ENCODE results near the gene PM20D1. TPM values are rescaled to one million over a fixed set of nuclear protein-coding genes. Genes with fewer than 3 reads are reported as not detected.
"Not testable (repeated sequence)": the region's sequence is repeated elsewhere in the genome, so short reads cannot be mapped to it uniquely, and the experiment has no call there.

The PM20D1 gene
- total and polyA plus RNA-seq, 7 donors = 0.05 to 0.32 (median 0.23) TPM; not detected in 2

DNA sequence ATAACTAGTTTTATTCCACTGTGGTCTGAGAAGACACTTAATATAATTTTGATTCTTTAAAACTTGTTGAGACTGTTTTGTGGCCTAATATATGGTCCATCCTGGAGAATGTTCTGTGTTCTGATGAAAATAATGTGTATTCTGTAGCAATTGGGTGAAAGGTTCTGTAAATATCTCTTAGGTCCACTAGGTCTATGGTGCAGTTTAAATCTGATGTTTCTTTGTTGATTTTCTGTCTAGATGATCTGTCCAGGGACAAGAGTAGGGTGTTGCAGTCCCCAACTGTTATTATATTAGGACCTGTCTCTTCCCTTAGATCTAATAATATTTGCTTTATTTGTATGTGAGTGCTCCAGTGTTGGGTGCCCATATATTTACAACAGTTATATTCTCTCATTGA is 33.9 kb upstream of the PM20D1 start:
- Histone ChIP-seq H3K36me3 (ENCODE audit: insufficient read depth in 1 of 2, low read depth in 1 of 2) (no peaks in the 10 kb centered on the region), H3K4me3 (no peak overlapping the region), H3K27me3 (ENCODE audit: insufficient read depth in 3 of 3, low read length in 2 of 3) (no peaks in the 10 kb centered on the region), H3K9me3 (peaks cover 3% of the 10 kb centered on the region), H3K4me1 (no peaks in the 10 kb centered on the region), H3K27ac (no peak overlapping the region)
- DNase-seq (no peak), ATAC-seq (no peak)
- intact Hi-C loops (cut with DNase I) = no loop called here
- TF ChIP-seq, protein P1, sequence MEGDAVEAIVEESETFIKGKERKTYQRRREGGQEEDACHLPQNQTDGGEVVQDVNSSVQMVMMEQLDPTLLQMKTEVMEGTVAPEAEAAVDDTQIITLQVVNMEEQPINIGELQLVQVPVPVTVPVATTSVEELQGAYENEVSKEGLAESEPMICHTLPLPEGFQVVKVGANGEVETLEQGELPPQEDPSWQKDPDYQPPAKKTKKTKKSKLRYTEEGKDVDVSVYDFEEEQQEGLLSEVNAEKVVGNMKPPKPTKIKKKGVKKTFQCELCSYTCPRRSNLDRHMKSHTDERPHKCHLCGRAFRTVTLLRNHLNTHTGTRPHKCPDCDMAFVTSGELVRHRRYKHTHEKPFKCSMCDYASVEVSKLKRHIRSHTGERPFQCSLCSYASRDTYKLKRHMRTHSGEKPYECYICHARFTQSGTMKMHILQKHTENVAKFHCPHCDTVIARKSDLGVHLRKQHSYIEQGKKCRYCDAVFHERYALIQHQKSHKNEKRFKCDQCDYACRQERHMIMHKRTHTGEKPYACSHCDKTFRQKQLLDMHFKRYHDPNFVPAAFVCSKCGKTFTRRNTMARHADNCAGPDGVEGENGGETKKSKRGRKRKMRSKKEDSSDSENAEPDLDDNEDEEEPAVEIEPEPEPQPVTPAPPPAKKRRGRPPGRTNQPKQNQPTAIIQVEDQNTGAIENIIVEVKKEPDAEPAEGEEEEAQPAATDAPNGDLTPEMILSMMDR (IDR thresholded peaks at IDR 0.05) = no peak

DNA sequence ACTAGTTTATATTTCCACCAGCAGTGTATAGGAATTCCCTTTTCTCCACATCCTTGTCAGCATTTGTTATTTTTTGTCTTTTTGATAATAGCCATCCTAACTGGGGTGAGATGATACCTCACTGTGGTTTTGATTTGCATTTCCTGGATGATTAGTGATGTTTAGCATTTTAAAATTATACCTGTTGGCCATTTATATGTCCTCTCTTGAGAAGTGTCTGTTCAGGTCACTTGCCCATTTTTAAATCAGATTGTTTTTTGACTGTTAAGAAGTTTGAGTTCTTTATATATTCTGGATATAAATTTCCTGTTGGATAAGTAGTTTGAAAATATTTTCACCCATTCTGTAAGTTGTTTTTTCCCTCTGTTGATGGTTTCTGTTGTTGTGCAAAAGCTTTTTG is 31.0 kb upstream of the PM20D1 start:
- DNase-seq (no peak), ATAC-seq (no peak)
- TF ChIP-seq, protein P1 (IDR thresholded peaks at IDR 0.05) = no peak
- Histone ChIP-seq H3K4me3 (no peak overlapping the region), H3K4me1 (no peaks in the 10 kb centered on the region), H3K9me3 (peaks cover 3% of the 10 kb centered on the region), H3K36me3 (ENCODE audit: insufficient read depth in 1 of 2, low read depth in 1 of 2) (no peaks in the 10 kb centered on the region), H3K27me3 (ENCODE audit: insufficient read depth in 3 of 3, low read length in 2 of 3) (no peaks in the 10 kb centered on the region), H3K27ac (no peak overlapping the region)
- intact Hi-C loops (cut with DNase I) = no loop called here

DNA sequence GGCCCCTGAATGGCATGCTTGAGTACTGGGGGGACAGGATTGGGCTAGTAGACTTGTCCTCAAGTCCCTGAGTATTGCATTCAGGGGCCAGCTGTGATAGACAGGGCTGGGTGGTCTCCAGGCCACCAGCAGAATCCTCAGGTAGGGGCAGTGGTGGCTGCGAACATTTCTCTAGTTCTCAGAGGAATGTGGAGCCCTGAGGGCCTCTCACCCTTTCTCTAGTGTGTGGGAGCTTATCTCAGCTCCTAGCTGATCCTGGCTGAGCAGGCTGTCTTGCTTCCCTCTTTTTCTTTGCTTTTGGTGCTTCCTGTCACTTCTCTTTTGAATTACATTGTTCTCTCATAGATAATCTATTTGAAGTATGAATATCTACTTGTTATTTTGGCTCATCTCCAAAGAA is 30.0 kb upstream of the PM20D1 start:
- WGBS, 3 donors = 94 to 100% (median 96%) methylated on average over 1 of the region's 1 CpG
- no peaks in the 10 kb centered on the region for H3K36me3 ChIP-seq (ENCODE audit: insufficient read depth in 1 of 2, low read depth in 1 of 2)
- ATAC-seq (no peak), DNase-seq (no peak)
- intact Hi-C loops (cut with DNase I) = no loop called here
- no peak overlapping the region for H3K4me3 ChIP-seq
- H3K27ac ChIP-seq = no peak overlapping the region
- no peaks in the 10 kb centered on the region for H3K27me3 ChIP-seq (ENCODE audit: insufficient read depth in 3 of 3, low read length in 2 of 3)
- TF ChIP-seq, protein P1 (IDR thresholded peaks at IDR 0.05) = no peak
- no peaks in the 10 kb centered on the region for H3K4me1 ChIP-seq
- peaks cover 3% of the 10 kb centered on the region for H3K9me3 ChIP-seq

DNA sequence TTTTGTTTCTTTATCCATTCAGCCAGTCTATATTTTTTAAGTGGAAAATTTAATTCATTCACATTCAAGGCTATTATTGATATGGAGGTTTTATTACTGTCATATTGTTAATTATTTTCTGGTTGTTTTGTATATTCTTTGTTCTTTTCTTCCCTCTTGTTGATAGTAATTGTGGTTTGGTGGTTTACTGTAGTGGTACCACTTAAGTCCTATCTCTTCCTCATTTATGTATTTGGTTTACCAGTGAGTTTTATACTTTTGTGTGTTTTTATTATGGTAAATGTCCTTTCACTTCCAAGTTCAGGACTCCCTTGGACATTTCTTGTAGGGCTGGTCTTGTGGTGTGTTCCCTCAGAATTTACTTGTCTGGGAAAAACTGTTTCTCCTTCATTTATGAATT is 28.1 kb upstream of the PM20D1 start:
- Histone ChIP-seq H3K4me1 (no peaks in the 10 kb centered on the region), H3K36me3 (ENCODE audit: insufficient read depth in 1 of 2, low read depth in 1 of 2) (no peaks in the 10 kb centered on the region), H3K4me3 (no peak overlapping the region), H3K9me3 (peaks cover 3% of the 10 kb centered on the region), H3K27me3 (ENCODE audit: insufficient read depth in 3 of 3, low read length in 2 of 3) (no peaks in the 10 kb centered on the region), H3K27ac (no peak overlapping the region)
- intact Hi-C loops (cut with DNase I) = no loop called here
- TF ChIP-seq, protein P1 (IDR thresholded peaks at IDR 0.05) = no peak
- DNase-seq = no peak
- ATAC-seq = no peak

DNA sequence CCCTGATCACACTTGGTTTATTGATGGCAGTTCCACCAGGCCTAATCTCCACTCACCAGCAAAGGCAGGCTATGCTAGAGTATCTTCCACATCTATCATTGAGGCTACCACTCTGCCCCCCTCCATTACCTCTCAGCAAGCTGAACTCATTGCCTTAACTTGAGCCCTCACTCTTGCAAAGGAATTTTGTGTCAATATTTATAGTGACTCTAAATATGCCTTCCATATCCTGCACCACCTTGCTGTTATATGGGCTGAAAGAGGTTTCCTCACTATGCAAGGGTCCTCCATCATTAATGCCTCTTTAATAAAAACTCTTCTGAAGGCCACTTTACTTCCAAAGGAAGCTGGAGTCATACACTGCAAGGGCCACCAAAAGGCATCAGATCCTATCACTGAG is 23.2 kb upstream of the PM20D1 start:
- H3K4me3 ChIP-seq; intact Hi-C loops (cut with DNase I); H3K4me1 ChIP-seq; ATAC-seq; H3K36me3 ChIP-seq (ENCODE audit: insufficient read depth in 1 of 2, low read depth in 1 of 2); H3K27ac ChIP-seq; H3K9me3 ChIP-seq; H3K27me3 ChIP-seq (ENCODE audit: insufficient read depth in 3 of 3, low read length in 2 of 3); DNase-seq: not testable (repeated sequence)

All from psoas muscle (tissue), 8 donors.